Transverse colon (tissue), 4 donors: ENCODE results near the gene POLR2L. TPM values are rescaled to one million over a fixed set of nuclear protein-coding genes. Genes with fewer than 3 reads are reported as not detected.

Source experiments
- DNase-seq: peaks from one replicate; pipeline ENCODE4 v3.0.0-alpha.2; 2019
- H3K27ac ChIP-seq, 4 donors: fragments of 200-600 bp; sonication (generic); 2 replicates each; pipeline ENCODE4 v1.5.1; 2016 to 2018; ENCODE audit warnings: inconsistent platforms in 4 of 4
- H3K27me3 ChIP-seq: fragments of 200-600 bp; sonication (generic); 2 replicates; pipeline ENCODE4 v1.5.1; 2017; ENCODE audit warnings: inconsistent platforms
- H3K36me3 ChIP-seq, 4 donors: fragments of 200-600 bp; sonication (generic); 2 replicates each; pipeline ENCODE4 v1.5.1; 2017 to 2019; ENCODE audit warnings: inconsistent platforms in 4 of 4
- H3K4me1 ChIP-seq, 4 donors: fragments of 200-600 bp; sonication (generic); 2 replicates each; pipeline ENCODE4 v1.5.1; 2017 to 2020; ENCODE audit warnings: inconsistent platforms in 4 of 4
- H3K4me3 ChIP-seq, 4 donors: fragments of 200-600 bp; sonication (generic); 1 replicate in 1 of 4; 2 replicates in 3 of 4; pipeline versions ENCODE4 v1.5.1 to v1.6.1; 2017 to 2019; ENCODE audit warnings: inconsistent platforms in 4 of 4
- H3K9me3 ChIP-seq, 2 donors: fragments of 200-600 bp; sonication (generic); 2 replicates each; pipeline ENCODE4 v1.5.1; 2017 to 2019; ENCODE audit warnings: inconsistent platforms in 2 of 2
- CTCF ChIP-seq, 5 experiments: fragments of 200-600 bp in 3 of 5; fragments of 450-650 bp in 2 of 5; sonication (generic) in 3 of 5; IDR thresholded peaks; 1 replicate in 2 of 5; 2 replicates in 3 of 5; pipeline ENCODE4 v1.5.1; 2016 to 2017; ENCODE audit warnings: antibody characterized with exemption in 5 of 5, inconsistent platforms in 3 of 5, mild to moderate bottlenecking in 2 of 5, moderate library complexity in 1 of 5
- EP300 ChIP-seq: sonication (generic); formaldehyde crosslinking; IDR thresholded peaks from one replicate; pipeline ENCODE4 v1.6.1; 2017; ENCODE audit warnings: antibody characterized with exemption, low read depth
- POLR2A ChIP-seq: fragments of 450-650 bp; IDR thresholded peaks from one replicate; pipeline ENCODE4 v1.6.1; 2016; ENCODE audit warnings: antibody characterized with exemption, mild to moderate bottlenecking, moderate library complexity
- POLR2AphosphoS5 ChIP-seq, 3 donors: sonication (generic); formaldehyde crosslinking; IDR thresholded peaks; one replicate each; pipeline ENCODE4 v1.6.1; 2016; ENCODE audit warnings: antibody characterized with exemption in 3 of 3
- WGBS, 2 donors: methylation state at CpG; one replicate each; pipeline ENCODE4 v1.1.5; 2018; ENCODE audit warnings: low coverage in 1 of 2; 5-methylcytosine and 5-hydroxymethylcytosine counted together
- in situ Hi-C, 4 donors: fragments of 200-750 bp; cut with MboI; loops; one replicate each; pipeline versions ENCODE4 v1.15.0 to v1.15.1; 2017; ENCODE audit warnings: low sequenced_read_pairs in 3 of 4, low pct_ligation_motif_present in 1 of 4, low pct_unique_long_range_greater_than_20kb in 1 of 4
- intact Hi-C: fragments of 100-400 bp; cut with DNase I; formaldehyde crosslinking; loops from one replicate; pipeline ENCODE4 v1.15.1; 2023; ENCODE audit warnings: low total_unique reads
- total RNA-seq, 4 donors: library from RNA; depleted of rRNA; stranded (reverse); fragments of >200 nt; gene quantifications; one replicate each; pipeline ENCODE4 v1.1.0, GENCODE V29; 2016

POLR2L gene
- total RNA-seq, 4 donors from 2014 or later: 9.7 to 66.6 (median 32.7) TPM

- in situ Hi-C loops (no loop called here), intact Hi-C loops (no loop called here)
- TF ChIP-seq POLR2A (no peak), CTCF (IDR thresholded peaks at IDR 0.05) (no peak), EP300 (no peak), POLR2AphosphoS5 (IDR thresholded peaks at IDR 0.05) (no peak)
- Histone ChIP-seq H3K36me3 (no peaks in the 10 kb centered on the region), H3K4me1 (peaks cover 14 to 29% (median 24%) of the 10 kb centered on the region in 4 donors), H3K9me3 (no peaks in the 10 kb centered on the region), H3K27me3 (no peaks in the 10 kb centered on the region), H3K27ac (no peak overlapping the region), H3K4me3 (no peak overlapping the region)
- 92% methylated on average over 24 of the region's 28 CpGs; no CpG with 5 or more reads in 1 of the 2 donors for WGBS, 2 donors
- no peak for DNase-seq
Measured at GRCh38 chr11:802693-803466, 39.4 kb downstream of the POLR2L start.

DNA sequence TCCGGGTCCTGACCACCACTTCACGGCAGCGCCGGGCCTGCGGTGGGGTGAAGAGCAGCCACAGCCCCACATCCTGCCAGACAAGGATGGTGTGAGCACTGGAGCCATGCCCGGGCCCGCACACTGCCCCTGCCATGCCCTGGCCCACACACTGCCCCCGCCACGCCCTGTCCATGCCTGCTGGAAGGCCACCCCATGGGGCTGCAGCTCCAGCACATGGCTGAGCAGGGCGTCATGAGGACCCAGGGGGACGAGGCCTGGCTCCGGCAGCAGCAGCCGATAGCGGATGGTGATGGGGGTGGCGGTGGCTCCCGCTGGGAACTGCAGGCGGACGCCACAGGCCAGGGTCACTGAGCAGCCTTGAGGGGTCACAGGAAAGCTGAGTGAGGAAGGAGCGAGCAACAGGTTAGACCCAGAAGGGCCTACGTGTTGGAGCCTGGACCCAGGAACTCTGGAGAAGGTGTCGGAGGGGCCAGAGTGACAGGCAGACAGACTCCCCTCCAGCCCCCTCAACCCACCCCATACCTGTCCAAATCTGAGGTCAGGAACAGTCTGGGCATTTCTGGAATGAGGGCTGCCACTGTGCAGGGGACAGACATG is 40.2 kb downstream of the POLR2L start:
- TF ChIP-seq POLR2AphosphoS5 (IDR thresholded peaks at IDR 0.05): no peak
- TF ChIP-seq CTCF (IDR thresholded peaks at IDR 0.05): no peak
- TF ChIP-seq EP300: no peak
- no peak for TF ChIP-seq POLR2A
- WGBS, 2 donors: 97% methylated on average over 18 of the region's 21 CpGs; no CpG with 5 or more reads in 1 of the 2 donors
- H3K9me3 ChIP-seq: no peaks in the 10 kb centered on the region
- DNase-seq: no peak
- intact Hi-C loops (no loop called here), in situ Hi-C loops (no loop called here)
- no peak overlapping the region for H3K4me3 ChIP-seq
- no peaks in the 10 kb centered on the region for H3K27me3 ChIP-seq
- H3K4me1 ChIP-seq: peaks cover 14 to 29% (median 22%) of the 10 kb centered on the region in 4 donors
- no peaks in the 10 kb centered on the region for H3K36me3 ChIP-seq
- no peak overlapping the region for H3K27ac ChIP-seq

DNA sequence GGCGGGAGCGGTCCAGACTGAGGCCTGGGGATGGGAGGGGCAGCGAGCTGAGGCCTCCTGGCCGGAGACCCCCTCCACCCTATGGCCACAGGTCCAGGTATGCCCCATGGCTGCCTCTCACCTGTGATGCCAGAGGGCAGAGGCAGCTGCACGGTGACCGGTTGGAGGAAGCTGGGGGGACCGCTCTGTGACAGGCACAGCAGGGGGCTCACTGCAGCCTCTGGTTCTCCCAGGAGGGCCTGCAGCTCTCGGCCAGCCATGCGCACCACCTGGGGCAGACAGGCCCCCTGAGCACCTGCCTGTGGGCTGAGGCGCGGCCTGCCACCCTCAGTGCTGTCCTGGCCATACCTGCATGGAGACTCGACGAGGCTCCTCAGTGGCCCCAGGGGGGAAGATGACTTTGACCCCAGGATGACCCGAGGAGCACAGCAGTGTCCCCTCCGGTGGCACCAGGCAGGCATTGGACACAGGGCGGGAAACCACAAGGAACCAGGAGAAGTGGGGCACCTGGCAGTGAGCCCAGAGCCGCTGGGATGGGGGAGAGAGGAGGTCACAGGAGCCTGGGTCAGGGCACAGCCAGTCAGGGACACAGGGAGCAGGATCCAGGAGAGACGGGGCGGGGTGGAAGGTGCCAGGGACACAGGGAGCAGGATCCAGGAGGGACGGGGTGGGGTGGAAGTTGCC is 41.1 kb downstream of the POLR2L start:
- Histone ChIP-seq H3K36me3 (no peaks in the 10 kb centered on the region), H3K27me3 (no peaks in the 10 kb centered on the region), H3K9me3 (no peaks in the 10 kb centered on the region), H3K4me3 (no peak overlapping the region), H3K4me1 (peaks cover 21 to 38% (median 30%) of the 10 kb centered on the region in 4 donors), H3K27ac (no peak overlapping the region)
- in situ Hi-C loops: no loop called here
- 88% methylated on average over 18 of the region's 20 CpGs; no CpG with 5 or more reads in 1 of the 2 donors for WGBS, 2 donors
- DNase-seq: no peak
- intact Hi-C loops: no loop called here
- TF ChIP-seq POLR2AphosphoS5 (IDR thresholded peaks at IDR 0.05) (no peak), POLR2A (no peak), CTCF (IDR thresholded peaks at IDR 0.05) (no peak), EP300 (no peak)

DNA sequence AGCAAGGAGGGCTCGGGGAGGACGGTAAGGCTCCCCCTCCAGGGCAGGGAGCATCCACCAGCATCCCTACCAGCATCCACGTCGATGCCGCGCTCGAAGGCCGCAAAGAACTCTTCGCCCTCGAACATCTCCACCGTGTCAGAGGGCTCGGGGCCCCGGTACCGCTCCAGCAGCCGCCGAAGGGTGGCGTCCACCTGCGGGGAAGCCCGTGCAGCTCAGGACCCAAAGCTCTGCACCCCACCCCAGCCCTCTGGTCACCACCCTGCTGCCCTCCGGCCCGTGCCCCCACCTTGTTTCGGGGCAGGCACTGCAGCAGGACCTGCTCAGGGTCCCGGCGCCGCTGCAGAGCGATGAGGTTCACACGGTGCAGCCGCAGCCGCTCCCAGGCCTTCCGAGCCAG is 41.9 kb downstream of the POLR2L start:
- TF ChIP-seq CTCF (IDR thresholded peaks at IDR 0.05) (no peak), POLR2A (no peak), POLR2AphosphoS5 (IDR thresholded peaks at IDR 0.05) (no peak), EP300 (no peak)
- WGBS, 2 donors: 93% methylated on average over 26 of the region's 30 CpGs; no CpG with 5 or more reads in 1 of the 2 donors
- intact Hi-C loops: no loop called here
- Histone ChIP-seq H3K36me3 (no peaks in the 10 kb centered on the region), H3K4me3 (no peak overlapping the region), H3K9me3 (no peaks in the 10 kb centered on the region), H3K4me1 (peaks cover 26 to 44% (median 34%) of the 10 kb centered on the region in 4 donors), H3K27me3 (no peaks in the 10 kb centered on the region), H3K27ac (no peak overlapping the region)
- no peak for DNase-seq
- in situ Hi-C loops: no loop called here
